GM12865 (cell line): ENCODE results near the gene FZD1.

Source experiments
- DNase-seq: peaks from one replicate; pipeline ENCODE4 v3.0.0; 2010; ENCODE audit warnings: low read depth
- H3K4me3 ChIP-seq: 2 replicates; pipeline ENCODE4 v1.5.1; 2011; ENCODE audit warnings: mild to moderate bottlenecking, low read depth, low read length, control low read depth
- TF ChIP-seq, protein P1 (sequence below): IDR thresholded peaks from 2 replicates; pipeline ENCODE4 v1.5.1; 2011; ENCODE audit warnings: low read length, control low read depth, low read depth, inconsistent platforms; ENCODE audit not compliant: insufficient read depth; ENCODE audit errors: missing control alignments

The FZD1 gene

DNA sequence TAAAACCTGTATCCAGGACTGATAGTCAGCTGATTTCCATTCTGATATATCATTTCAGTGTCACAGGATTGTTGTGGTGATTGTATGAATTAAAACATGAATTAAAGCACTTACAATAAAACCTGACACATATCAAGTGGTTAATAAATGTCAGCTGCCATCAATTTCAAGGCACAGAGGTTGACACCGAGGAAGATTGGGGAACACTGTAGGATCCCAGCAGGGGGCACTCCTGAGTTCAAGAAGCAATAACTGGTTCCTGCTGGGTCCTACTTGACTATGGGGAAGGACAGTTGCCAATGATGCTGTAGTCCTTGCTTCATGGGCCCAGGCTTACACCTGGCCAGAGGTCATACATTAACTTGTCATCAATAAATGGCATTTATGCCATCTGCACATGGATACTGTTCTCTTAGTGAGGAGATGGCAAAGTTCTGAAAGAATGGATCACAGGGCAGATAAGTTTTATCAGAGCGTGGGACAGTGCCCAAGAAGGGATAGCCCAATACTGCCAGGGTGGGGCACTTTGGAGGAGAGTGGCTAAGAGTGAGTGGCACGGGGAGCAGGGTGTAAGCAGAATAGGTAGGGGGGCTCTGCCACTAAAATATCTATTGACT is 24.1 kb downstream of the FZD1 start:
- TF ChIP-seq, protein P1, sequence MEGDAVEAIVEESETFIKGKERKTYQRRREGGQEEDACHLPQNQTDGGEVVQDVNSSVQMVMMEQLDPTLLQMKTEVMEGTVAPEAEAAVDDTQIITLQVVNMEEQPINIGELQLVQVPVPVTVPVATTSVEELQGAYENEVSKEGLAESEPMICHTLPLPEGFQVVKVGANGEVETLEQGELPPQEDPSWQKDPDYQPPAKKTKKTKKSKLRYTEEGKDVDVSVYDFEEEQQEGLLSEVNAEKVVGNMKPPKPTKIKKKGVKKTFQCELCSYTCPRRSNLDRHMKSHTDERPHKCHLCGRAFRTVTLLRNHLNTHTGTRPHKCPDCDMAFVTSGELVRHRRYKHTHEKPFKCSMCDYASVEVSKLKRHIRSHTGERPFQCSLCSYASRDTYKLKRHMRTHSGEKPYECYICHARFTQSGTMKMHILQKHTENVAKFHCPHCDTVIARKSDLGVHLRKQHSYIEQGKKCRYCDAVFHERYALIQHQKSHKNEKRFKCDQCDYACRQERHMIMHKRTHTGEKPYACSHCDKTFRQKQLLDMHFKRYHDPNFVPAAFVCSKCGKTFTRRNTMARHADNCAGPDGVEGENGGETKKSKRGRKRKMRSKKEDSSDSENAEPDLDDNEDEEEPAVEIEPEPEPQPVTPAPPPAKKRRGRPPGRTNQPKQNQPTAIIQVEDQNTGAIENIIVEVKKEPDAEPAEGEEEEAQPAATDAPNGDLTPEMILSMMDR: peak; percentile 60
- H3K4me3 ChIP-seq: no peak overlapping the region
- DNase-seq: peak; percentile 52

DNA sequence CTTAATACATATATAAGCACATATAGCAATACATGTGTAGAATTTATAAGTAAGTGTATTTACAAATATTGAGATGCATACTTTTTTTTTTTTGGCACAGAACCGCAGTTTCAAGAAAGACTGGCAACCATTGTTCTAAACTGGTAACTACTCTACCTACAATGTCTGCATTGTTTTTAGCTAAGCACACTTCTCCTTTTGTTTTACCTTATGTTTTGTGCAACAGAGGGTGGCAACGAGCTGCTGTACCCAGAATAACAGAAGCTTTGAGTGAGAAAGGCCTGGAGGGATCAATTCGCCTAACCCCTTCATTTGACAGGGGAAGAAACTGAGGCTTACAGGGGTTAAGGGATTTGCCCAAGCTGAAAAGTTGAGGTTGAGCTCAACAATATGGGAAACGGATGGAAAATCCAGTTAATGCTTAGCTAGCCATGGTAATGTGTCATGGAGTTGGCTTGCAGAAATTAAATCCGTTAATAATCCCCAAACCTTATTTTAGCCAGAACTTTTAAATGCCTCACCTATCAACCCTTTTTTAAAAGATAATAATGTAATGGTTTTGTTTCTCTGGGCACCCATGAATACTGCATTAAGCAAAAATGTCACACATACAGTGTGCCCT is 25.5 kb downstream of the FZD1 start:
- TF ChIP-seq, protein P1: no peak
- H3K4me3 ChIP-seq: no peak overlapping the region
- DNase-seq: no peak

DNA sequence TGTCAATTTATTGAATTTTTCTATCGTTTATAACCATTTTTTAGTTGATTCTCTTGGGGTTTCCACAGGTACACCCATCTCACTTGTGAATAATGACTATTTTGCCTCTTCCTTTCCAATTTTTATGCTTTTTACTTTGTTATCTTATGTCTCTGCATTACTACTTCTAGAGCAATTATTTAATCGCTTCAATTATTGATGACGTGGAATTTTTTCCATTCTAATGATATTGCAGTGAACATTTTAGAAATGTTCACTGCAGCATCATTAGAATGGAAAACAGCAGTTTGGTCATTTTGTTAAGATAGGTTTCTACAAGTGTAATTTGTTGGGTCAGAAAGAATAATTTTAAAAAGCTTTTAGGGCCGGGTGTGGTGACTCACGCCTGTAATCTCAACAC is 27.1 kb downstream of the FZD1 start:
- H3K4me3 ChIP-seq: no peak overlapping the region
- TF ChIP-seq, protein P1: no peak
- DNase-seq: no peak

DNA sequence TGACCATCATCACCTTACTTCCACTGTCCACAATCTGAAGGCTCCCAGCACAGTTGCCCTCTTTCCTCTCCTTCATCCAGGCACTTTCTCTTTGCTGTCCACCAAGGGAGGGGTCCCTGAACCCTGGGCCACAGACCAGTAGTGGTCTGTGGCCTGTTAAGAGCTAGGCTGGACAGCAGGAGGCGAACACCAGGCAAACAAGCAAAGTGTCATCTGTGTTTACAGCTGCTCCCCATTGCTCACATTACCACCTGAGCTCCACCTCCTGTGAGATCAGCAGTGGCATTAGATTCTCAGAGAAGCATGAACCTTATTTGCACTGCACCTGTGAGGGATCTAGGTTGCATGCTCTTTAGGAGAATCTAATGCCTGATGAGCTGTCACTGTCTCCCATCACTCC is 27.7 kb downstream of the FZD1 start:
- TF ChIP-seq, protein P1: no peak
- DNase-seq: no peak
- H3K4me3 ChIP-seq: no peak overlapping the region

DNA sequence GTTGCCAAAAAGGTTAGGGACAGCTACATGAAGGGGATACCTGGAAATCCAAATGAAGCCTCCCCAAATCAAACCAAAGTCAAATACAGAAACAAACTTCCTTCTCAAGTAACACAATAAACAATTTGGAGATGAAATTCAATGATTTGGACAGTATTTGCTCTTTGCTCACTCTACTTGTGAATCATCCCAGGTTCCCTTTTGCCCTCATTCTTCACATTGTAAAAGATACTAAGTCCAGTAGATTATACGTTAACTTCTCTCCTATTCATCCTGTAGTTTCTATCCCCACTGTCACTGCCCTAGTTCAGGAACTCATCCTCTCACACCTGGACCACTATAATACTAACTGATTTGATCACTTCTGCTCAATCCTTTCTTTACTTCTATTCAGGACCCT is 28.3 kb downstream of the FZD1 start:
- TF ChIP-seq, protein P1: no peak
- DNase-seq: no peak
- no peak overlapping the region for H3K4me3 ChIP-seq

DNA sequence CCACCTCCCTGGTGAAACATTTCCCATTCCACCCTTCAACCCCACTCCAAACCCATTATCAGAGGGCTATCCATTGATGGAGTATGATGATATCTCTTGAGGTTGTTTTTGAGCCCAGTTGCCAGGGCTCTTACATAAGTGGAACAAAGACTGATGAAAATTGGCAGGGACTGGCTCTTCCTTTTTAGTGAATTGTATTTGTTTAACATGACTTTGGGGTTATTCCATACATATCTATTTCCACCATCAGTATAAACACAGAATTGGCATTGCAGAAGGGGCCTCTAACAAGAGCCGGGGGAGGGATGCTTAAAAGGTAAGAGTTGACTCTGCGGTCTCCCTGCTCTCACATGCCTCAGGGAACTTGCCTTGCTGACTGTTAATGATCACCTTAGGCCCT is 28.9 kb downstream of the FZD1 start:
- H3K4me3 ChIP-seq: no peak overlapping the region
- no peak for DNase-seq
- TF ChIP-seq, protein P1: no peak

DNA sequence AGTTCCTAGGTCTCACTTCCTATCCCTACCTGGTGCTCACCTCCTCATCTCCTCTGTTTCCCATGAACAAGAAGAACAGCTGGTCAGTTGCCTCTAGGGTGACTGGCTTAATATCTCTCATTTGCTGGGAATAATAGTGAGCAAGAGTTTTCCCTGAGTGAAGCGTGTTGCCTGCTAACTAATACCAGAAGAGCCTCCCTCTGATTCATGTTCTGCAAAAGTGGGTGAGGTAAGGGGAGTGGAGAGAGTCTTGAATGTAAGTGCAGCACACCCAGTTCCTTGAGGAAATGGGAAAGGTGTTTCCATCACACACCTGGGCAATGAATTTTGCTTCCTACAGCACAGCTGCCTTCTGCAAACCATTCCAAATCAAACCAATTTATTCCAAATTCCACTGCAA is 29.6 kb downstream of the FZD1 start:
- no peak for DNase-seq
- TF ChIP-seq, protein P1: no peak
- no peak overlapping the region for H3K4me3 ChIP-seq
